Stimulated activated CD4-positive, alpha-beta T cell treated with anti-CD3 and anti-CD28 coated beads, Interleukin-4, amount 100 ng/mL, for 1 hour (primary cell): ENCODE measurements around the gene RPL21.
A peak's percentile ranks its signal among the peaks of the same experiment; 100 is the strongest.
"Not testable (repeated sequence)": the region's sequence is repeated elsewhere in the genome, so short reads cannot be mapped to it uniquely, and the experiment has no call there.

Experiments used
- DNase-seq: peaks from one replicate; pipeline ENCODE4 v3.0.0-alpha.2; 2020

The RPL21 gene

DNA sequence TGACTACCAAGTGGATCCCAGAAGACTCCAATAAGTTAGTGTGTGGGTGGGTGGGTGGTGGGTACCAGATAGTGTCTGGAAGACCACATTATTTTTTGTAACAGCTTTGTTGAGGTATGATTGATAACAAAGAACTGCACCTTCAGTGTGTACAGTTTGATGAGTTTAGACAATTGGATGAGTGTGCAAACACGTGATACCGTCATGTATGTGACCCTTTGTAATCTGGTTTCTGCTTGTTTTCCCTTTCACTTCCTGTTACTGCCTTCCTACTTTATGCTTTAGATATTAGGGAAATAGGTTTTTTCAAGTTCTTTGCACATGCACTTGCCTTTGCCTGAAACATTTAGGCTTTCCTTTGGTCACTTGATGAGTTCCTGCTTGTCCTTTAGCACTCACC, 8.5 kb downstream of the RPL21 start:
- no peak for DNase-seq

DNA sequence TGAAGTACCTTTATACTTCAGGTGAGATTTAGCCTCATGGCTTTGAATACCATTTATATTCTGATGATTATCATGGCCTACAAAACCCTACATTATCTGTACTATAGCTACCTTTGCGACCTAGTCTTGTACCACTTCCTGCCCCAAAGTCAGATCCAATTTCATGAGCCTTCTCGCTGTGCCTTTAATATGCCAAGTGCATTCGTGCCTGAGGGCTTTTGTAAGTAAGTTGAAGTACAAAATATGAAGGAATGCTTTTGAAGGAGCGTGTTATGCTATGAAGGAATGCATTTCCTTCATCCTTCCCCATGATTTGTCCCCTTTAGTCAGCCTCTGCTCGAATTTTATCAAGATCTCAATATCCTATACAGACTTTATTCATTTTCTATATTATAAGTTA, 10.0 kb downstream of the RPL21 start:
- no peak for DNase-seq

DNA sequence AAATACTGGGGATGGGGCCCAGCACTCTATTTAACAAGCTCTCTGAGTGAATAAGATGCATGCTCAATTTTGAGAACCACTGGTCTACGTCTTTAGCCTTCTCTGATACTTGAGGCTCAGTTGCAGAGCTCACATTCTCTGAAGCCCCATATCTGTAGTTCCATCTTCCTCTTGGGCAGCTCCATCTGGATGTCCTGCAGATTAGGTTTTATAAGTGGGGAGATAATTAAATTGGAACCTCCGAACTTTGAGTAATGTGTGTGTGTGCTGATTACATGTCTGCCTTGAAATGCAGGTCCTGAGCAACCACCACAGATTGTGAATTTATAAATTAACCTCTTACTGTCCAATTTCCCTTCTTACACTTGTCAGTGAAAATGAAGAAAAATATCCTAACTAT, 12.1 kb downstream of the RPL21 start:
- no peak for DNase-seq

DNA sequence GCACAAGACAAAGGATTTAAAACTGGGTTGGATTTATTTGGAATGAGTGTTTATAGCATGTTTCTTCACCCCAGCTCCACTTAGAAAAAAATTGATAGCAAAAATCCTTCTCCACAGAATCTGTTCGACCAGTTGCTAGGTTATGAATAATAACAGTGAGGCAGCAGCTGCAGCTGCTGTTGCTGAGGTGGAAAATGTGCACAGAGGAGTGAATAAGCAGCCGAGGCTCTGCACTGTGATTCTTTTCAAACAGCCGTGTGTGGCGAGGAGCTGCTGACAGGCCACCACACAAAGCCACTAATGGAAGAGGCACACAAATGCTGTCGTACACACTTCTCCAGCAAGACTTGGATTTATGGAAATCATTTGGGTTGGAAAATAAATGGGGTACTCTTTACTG, 12.8 kb downstream of the RPL21 start:
- no peak for DNase-seq

DNA sequence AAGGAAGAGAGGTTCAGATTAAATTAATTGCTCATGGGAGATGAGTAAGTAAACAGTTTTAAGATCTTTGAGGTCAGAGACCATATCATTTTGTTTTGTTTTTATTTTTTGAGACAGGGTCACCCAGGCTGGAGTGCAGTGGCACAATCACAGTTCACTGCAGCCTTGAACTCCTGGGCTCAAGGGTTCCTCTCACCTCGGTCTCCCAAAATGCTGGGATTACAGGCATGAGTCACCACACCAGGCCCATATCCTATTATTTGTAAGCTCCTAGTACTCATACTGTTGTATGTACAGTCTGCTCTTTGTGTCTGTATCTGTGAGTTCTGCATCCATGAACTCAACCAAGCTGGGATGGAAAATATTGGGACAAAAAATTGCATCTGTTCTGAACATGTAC, 13.3 kb downstream of the RPL21 start:
- DNase-seq, result no peak

DNA sequence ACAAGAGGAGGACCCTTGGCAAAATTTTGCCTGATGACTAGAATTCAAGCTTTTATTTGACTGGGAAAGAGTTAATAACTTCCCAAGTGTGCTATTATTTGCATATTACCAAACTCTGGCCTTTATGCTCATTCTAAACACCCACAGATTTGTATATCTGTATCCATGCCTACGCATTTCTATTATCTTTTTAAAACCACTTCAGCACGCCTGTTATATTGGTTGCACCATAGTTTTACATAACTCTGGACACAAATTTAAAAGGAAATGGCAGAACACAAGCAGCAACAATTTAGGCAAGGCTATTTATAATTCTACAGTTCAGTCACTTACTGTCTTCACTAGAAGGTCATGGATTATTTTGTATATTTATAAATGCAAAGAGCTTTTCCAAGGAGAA, 15.6 kb downstream of the RPL21 start:
- DNase-seq, result no peak

- no peak for DNase-seq
These were observed 16.2 kb downstream of the RPL21 start for GRCh38 chr13:27267596-27267995.

DNA sequence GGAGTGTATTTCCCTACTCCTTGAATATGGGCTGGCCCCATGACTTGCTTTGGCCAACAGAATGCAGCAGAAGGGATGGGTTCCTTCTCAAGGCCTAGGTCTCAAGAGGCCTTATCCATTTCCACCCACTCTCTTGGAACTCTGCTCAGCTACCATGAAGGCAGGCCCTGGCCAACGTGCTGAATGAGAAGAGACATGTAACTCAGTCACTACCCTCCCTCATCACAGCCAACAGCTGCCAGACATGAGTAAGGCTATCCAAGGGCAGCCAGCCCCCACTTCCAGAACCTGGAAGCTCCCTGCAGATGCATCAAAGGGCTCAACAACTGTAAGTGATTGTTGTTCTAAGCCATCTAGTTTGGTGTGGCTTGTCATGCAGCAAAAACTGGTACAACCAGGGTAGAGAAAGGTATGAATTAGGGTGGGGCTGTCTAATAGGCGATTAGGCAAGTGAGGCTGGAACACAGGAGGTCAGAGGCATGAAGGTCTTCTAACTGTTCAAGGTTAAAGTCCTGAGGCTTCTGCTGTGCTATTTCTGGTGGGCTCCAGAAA, 17.8 kb downstream of the RPL21 start:
- DNase-seq, result no peak

DNA sequence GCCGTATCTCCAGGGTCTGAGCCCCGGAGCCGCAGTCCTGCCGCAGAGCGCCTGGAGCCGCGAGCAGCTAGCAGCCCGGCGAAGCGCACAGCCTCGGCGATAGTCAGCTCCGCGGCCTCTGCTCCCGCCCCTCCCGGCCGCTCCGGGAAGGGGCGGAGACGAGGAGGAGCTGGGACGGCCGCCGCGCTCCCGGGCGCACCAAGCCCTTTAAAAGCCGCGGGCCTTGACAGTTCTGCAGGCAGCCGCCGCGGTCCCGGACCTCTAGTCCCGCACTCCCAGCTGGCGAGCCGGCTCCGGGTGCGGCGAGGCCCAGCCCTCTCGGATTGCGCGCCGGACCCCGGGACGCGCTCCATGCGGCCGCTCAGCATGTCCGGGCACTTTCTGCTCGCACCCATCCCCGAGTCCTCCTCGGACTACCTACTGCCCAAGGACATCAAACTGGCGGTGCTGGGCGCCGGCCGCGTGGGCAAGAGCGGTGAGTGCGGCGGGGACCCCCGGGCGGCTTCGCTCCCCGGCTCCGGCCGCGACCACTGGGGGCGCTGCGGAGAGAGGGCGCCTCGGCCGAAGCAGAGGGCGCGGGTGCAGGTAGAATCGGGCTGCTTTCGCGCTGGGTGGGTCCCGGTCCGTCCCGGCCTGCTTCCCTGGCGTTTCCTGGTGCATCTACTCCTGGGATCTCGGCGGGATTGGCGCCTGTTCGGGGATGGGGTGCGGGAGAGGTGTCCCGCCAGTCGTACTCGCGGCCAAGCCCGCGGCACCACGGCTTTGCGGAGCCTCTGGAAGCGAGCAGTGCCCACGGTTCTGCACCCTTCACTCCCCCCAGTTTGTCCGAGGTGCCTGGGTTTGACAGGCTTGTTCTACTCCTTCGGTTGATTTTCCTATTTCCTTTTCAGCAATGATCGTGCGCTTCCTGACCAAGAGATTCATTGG, 19.5 kb downstream of the RPL21 start, which contains the start of gene RASL11A:
Gene RASL11A (plus strand): TSS at position 237 of the 927 bp plus-strand sequence. CDS start 115 bp downstream, at position 352.
- DNase-seq, result peak; percentile 81

GRCh38 chr13:27271570-27272096, 20.3 kb downstream of the RPL21 start:
- no peak for DNase-seq

DNA sequence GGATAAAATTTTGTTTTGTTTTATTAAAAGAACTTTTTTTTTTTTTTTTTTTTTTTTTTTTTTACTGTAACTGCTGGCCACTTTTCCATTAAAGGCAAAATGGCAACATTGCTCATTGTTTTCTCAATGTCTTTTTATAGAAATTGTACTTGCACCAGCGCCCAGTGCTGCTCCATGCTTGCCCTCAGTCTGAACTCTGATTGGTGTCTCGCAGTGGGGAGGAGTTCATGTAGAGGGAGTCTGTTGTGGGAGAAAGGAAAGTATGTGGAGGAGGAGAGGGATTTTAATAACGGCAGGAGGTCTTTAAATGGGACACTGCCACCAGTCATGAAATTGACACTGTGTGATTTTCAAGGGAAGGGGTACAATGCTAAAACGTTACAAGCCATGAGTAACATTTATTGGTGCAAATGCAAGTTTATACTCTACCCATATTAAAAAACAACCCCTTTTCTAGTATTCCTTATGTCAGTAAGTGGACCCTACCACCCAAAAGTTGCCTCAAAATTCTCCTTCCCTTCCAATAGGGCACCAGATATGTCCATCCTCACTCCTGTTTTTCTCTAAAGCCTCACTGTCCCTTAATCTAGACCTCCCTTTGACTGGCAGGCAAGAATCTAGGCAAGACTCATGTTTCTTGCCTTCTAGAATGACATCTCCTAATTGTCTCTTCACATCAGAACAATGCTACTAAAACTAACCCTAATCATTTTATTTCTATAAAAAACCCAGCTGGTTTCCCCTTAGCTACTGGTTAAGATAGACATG, 22.5 kb downstream of the RPL21 start:
- no peak for DNase-seq

DNA sequence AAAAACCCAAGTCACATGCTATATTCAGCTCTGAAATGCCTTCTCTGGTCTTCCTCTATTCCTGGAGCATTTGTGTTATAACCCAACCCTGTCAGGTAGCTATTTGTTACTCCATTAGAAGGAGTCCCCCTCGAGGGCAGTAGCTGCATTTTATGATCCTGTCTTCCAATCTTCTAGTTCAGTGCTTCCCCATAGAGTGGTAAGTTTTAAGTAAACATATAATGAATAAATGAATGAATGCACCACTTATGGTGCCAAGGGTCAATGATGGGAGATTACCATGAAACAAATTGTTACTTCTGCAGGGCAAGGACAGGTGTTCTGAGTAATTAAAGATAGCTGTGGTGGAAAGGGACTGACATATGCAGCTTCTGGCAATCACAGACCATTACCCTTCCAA, 23.3 kb downstream of the RPL21 start:
- DNase-seq, result no peak

- DNase-seq, result no peak
These were observed 24.8 kb downstream of the RPL21 start for GRCh38 chr13:27276188-27276587.

- no peak for DNase-seq
These were observed 28.1 kb downstream of the RPL21 start for GRCh38 chr13:27279506-27279905.

DNA sequence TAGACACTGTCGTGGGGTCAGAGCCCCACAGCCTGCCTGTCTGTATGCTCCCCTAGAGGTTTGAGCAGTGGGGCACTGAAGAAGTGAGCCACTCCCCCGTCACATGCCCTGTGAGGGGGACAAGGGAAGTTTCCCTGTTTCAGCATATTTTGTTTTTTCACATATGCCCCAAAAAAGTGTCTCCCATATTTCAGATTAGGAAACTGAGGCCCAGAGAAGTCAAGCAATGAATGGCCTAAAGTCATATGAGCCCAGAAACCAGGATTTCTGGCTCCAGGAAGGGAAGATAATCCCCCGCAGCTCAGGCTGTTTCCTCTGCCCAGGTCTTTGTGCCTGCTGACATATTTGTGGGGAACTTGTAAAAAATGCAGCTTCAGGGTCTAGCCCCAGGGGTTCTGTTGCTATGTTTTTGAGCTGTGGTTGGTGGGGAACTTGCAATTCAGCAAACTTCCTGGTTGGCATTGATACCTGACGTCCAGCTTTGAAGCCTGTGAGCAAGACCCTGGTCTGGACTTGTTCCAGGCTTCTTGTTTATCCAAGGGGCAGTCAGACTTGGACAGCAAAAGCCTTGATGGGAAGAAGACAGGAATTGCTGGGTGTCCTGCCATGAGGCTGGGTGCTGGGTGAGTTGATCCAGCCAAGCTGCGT, 28.8 kb downstream of the RPL21 start:
- no peak for DNase-seq

DNA sequence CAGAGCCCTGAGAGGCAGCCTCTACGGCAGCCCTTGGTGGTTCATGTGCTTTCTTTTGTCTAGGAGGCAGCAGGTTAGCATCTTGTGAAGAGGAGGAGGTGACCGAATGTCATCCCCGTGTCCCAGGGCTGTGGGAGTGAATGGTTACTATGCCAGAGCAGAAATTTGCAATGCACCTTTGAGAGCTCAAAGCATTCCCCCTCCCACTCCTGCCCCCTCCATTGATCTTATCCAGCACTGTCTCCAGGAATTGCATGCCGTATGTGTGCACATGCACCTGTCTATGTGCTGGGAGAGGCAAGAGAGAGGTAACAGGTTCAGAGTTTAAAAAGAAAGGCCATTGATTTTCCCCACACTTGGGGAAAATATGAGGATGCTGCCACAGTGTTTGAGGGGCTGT, 29.5 kb downstream of the RPL21 start:
- no peak for DNase-seq

DNA sequence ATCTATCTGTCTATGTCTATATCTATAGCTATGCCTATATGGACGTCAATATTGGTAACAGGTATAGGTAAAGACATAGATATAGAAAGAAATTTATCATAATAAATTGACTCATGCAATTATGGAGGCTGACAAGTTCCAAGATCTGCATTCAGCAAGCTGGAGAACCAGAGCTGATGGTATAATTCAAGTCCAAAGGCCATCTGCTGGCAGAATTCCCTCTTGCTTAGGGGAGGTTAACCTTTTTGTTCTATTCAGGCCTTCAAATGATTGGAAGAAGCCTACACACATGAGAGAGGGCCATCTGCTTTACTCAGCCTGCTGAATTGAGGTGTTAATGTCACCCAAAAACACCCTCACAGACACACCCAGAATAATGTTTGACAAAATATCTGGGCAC, 30.1 kb downstream of the RPL21 start:
- no peak for DNase-seq

DNA sequence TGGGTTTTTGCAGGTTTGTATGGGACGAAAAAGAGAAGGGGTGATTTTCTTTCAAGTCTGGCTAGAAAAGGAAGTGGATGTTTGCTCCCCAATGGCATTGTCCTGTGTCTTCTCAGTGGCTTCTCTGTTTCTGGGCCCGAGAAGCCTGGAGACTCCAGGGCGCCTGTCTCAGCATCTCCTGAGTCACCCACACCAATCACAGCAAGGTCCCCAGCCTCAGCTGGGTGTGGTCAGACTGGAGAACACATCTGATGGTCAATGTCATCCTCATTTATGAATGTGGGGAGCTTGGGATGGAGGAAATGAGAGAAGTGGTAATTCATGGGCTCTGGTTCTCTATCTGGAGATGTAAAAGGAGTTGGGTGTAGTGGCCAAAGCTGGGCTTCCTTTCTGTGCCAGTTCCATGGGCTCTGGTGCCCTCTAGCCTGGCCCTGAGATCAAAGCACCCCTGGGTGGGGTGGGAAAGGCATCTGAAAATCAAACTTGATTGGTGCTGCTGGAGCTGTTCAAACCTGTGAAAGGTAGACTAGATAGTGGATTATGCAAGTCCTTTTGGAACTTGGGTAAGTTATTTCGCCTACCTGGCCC, 32.6 kb downstream of the RPL21 start:
- no peak for DNase-seq

DNA sequence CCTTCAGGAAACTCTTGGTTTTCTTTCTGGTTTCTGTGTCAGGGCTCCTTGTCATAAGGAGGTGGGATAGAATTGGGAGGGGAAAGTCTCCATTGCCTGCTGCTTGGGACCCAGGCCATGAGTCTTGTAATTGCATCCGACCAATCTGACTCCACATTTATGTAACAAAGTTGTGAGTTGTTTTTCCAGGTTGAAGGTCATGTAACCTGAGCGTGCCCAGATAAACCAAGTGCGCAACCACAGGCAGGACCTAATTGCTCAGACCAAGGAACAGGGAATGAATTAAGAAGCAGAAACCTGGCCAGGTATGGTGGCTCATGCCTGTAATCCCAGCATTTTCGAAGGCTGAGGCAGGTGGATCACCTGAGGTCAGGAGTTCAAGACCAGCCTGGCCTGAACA, 37.0 kb downstream of the RPL21 start:
- no peak for DNase-seq

- DNase-seq, result no peak
These were observed 37.8 kb downstream of the RPL21 start for GRCh38 chr13:27289011-27289665.

GRCh38 chr13:27290715-27291114, 39.4 kb downstream of the RPL21 start:
- no peak for DNase-seq

- DNase-seq, result not testable (repeated sequence)
These were observed 40.6 kb downstream of the RPL21 start for GRCh38 chr13:27291967-27292366.
